Dedifferentiated amniotic fluid mesenchymal stem cell (primary cell): Measurements from ENCODE around the gene CFAP46.
"Not testable (repeated sequence)": the region's sequence is repeated elsewhere in the genome, so short reads cannot be mapped to it uniquely, and the experiment has no call there.

Experiments
- DNase-seq: peaks from one replicate; pipeline ENCODE4 v3.0.0-alpha.2; 2016; ENCODE audit errors: extremely low spot score

CFAP46 gene

GRCh38 chr10:132926777-132927650 lies 15.4 kb downstream of the CFAP46 start:
- no peak for DNase-seq

- no peak for DNase-seq
These were observed 16.3 kb downstream of the CFAP46 start for GRCh38 chr10:132926070-132926469.

GRCh38 chr10:132925614-132926013 lies 16.8 kb downstream of the CFAP46 start:
- no peak for DNase-seq

GRCh38 chr10:132925071-132925561 lies 17.3 kb downstream of the CFAP46 start:
- DNase-seq: no peak

GRCh38 chr10:132924046-132924952 lies 18.1 kb downstream of the CFAP46 start:
- DNase-seq: no peak

GRCh38 chr10:132923384-132923783 lies 19.0 kb downstream of the CFAP46 start:
- DNase-seq: not testable (repeated sequence)

- DNase-seq: no peak
These were observed 19.5 kb downstream of the CFAP46 start for GRCh38 chr10:132922872-132923271.

GRCh38 chr10:132921818-132922807 lies 20.3 kb downstream of the CFAP46 start:
- DNase-seq: no peak

GRCh38 chr10:132921086-132921485 lies 21.3 kb downstream of the CFAP46 start:
- DNase-seq: no peak

GRCh38 chr10:132920101-132920925 lies 22.1 kb downstream of the CFAP46 start:
- DNase-seq: no peak

- no peak for DNase-seq
These were observed 22.8 kb downstream of the CFAP46 start for GRCh38 chr10:132919374-132920100.

GRCh38 chr10:132918617-132919373 lies 23.6 kb downstream of the CFAP46 start:
- DNase-seq: no peak

GRCh38 chr10:132918264-132918616 lies 24.1 kb downstream of the CFAP46 start:
- no peak for DNase-seq

- no peak for DNase-seq
These were observed 25.3 kb downstream of the CFAP46 start for GRCh38 chr10:132916956-132917666.

GRCh38 chr10:132916421-132916841 lies 25.9 kb downstream of the CFAP46 start:
- no peak for DNase-seq

GRCh38 chr10:132915411-132915810 lies 27.0 kb downstream of the CFAP46 start:
- no peak for DNase-seq

- DNase-seq: no peak
These were observed 27.6 kb downstream of the CFAP46 start for GRCh38 chr10:132914732-132915131.

GRCh38 chr10:132913559-132914115 lies 28.7 kb downstream of the CFAP46 start:
- DNase-seq: no peak
